Adipocyte (in vitro differentiated cells): Measurements from ENCODE around the gene KCP.

Source experiments
- DNase-seq: peaks from one replicate; pipeline ENCODE4 v3.0.0-alpha.2; 2015; ENCODE audit warnings: low read depth
- H3K27me3 ChIP-seq: replicated peaks from 2 replicates; pipeline ENCODE4 v1.7.0; 2013; ENCODE audit warnings: mild to moderate bottlenecking, low read length, moderate library complexity; ENCODE audit not compliant: control insufficient read depth, insufficient read depth
- H3K36me3 ChIP-seq: 2 replicates; pipeline ENCODE4 v1.7.0; 2013; ENCODE audit warnings: low read length, mild to moderate bottlenecking, moderate library complexity; ENCODE audit not compliant: control insufficient read depth, insufficient read depth, severe bottlenecking
- H3K4me1 ChIP-seq: 2 replicates; pipeline ENCODE4 v1.7.0; 2013; ENCODE audit warnings: mild to moderate bottlenecking, low read length, moderate library complexity; ENCODE audit not compliant: control insufficient read depth, insufficient read depth
- H3K4me3 ChIP-seq: 2 replicates; pipeline ENCODE4 v1.7.0; 2013; ENCODE audit warnings: mild to moderate bottlenecking, low read length, moderate library complexity
- H3K9ac ChIP-seq: 2 replicates; pipeline ENCODE4 v1.7.0; 2013; ENCODE audit warnings: mild to moderate bottlenecking, low read length, moderate library complexity
- H3K9me3 ChIP-seq: 2 replicates; pipeline ENCODE4 v1.7.0; 2013; ENCODE audit warnings: mild to moderate bottlenecking, low read length, moderate library complexity; ENCODE audit not compliant: control insufficient read depth

Gene KCP

GRCh38 chr7:128937647-128938543, 27.4 kb upstream of the KCP start, which contains the start of gene IRF5:
IRF5 (plus strand) TSS chr7:128937927; CDS start chr7:128942082, 4,155 bp downstream.
- Histone ChIP-seq H3K27me3 (peaks cover 59% of the 10 kb centered on the region), H3K36me3 (no peaks in the 10 kb centered on the region), H3K4me3 (peak within 1 kb of the TSS; percentile 52), H3K9me3 (no peaks in the 10 kb centered on the region), H3K4me1 (peaks cover 6% of the 10 kb centered on the region), H3K9ac (no peak within 1 kb of the TSS)
- DNase-seq = peak; percentile 44

GRCh38 chr7:128937271-128937646, 26.8 kb upstream of the KCP start:
- H3K36me3 ChIP-seq = no peaks in the 10 kb centered on the region
- no peak for DNase-seq
- no peaks in the 10 kb centered on the region for H3K9me3 ChIP-seq
- H3K4me3 ChIP-seq = no peak overlapping the region
- peaks cover 6% of the 10 kb centered on the region for H3K4me1 ChIP-seq
- peaks cover 65% of the 10 kb centered on the region for H3K27me3 ChIP-seq
- H3K9ac ChIP-seq = no peak overlapping the region

- Histone ChIP-seq H3K27me3 (peaks cover 68% of the 10 kb centered on the region), H3K4me3 (no peak overlapping the region), H3K9ac (no peak overlapping the region), H3K36me3 (no peaks in the 10 kb centered on the region), H3K9me3 (no peaks in the 10 kb centered on the region), H3K4me1 (peaks cover 6% of the 10 kb centered on the region)
- no peak for DNase-seq
Observed at GRCh38 chr7:128936798-128937197, 26.3 kb upstream of the KCP start.

- H3K27me3 ChIP-seq = peaks cover 62% of the 10 kb centered on the region
- no peak overlapping the region for H3K4me3 ChIP-seq
- no peaks in the 10 kb centered on the region for H3K36me3 ChIP-seq
- no peak for DNase-seq
- no peak overlapping the region for H3K9ac ChIP-seq
- no peaks in the 10 kb centered on the region for H3K9me3 ChIP-seq
- H3K4me1 ChIP-seq = peaks cover 6% of the 10 kb centered on the region
Observed at GRCh38 chr7:128935342-128935730, 24.8 kb upstream of the KCP start.

GRCh38 chr7:128934361-128935341, 24.1 kb upstream of the KCP start:
- peaks cover 55% of the 10 kb centered on the region for H3K27me3 ChIP-seq
- H3K4me3 ChIP-seq = no peak overlapping the region
- no peaks in the 10 kb centered on the region for H3K9me3 ChIP-seq
- no peak overlapping the region for H3K9ac ChIP-seq
- no peaks in the 10 kb centered on the region for H3K36me3 ChIP-seq
- no peak for DNase-seq
- peaks cover 6% of the 10 kb centered on the region for H3K4me1 ChIP-seq

GRCh38 chr7:128933180-128933891, 22.8 kb upstream of the KCP start:
- DNase-seq = no peak
- H3K9me3 ChIP-seq = no peaks in the 10 kb centered on the region
- no peak overlapping the region for H3K9ac ChIP-seq
- peaks cover 2% of the 10 kb centered on the region for H3K4me1 ChIP-seq
- H3K36me3 ChIP-seq = no peaks in the 10 kb centered on the region
- H3K4me3 ChIP-seq = no peak overlapping the region
- peaks cover 50% of the 10 kb centered on the region for H3K27me3 ChIP-seq

- no peak overlapping the region for H3K9ac ChIP-seq
- H3K9me3 ChIP-seq = no peaks in the 10 kb centered on the region
- no peak for DNase-seq
- H3K36me3 ChIP-seq = no peaks in the 10 kb centered on the region
- no peaks in the 10 kb centered on the region for H3K4me1 ChIP-seq
- no peak overlapping the region for H3K4me3 ChIP-seq
- H3K27me3 ChIP-seq = peaks cover 49% of the 10 kb centered on the region
Observed at GRCh38 chr7:128932862-128933179, 22.3 kb upstream of the KCP start.

- Histone ChIP-seq H3K9ac (no peak overlapping the region), H3K4me1 (no peaks in the 10 kb centered on the region), H3K4me3 (no peak overlapping the region), H3K9me3 (no peaks in the 10 kb centered on the region), H3K36me3 (no peaks in the 10 kb centered on the region), H3K27me3 (peaks cover 45% of the 10 kb centered on the region)
- DNase-seq = no peak
Observed at GRCh38 chr7:128931965-128932861, 21.7 kb upstream of the KCP start.

- H3K27me3 ChIP-seq = peaks cover 38% of the 10 kb centered on the region
- no peak overlapping the region for H3K9ac ChIP-seq
- no peak overlapping the region for H3K4me3 ChIP-seq
- no peaks in the 10 kb centered on the region for H3K36me3 ChIP-seq
- no peaks in the 10 kb centered on the region for H3K9me3 ChIP-seq
- no peaks in the 10 kb centered on the region for H3K4me1 ChIP-seq
- DNase-seq = no peak
Observed at GRCh38 chr7:128931190-128931798, 20.8 kb upstream of the KCP start.
